Measurements from ENCODE around the gene RNF182. TPM values are rescaled to one million over a fixed set of nuclear protein-coding genes. Genes with fewer than 3 reads are reported as not detected.
"Not testable (repeated sequence)": the region's sequence is repeated elsewhere in the genome, so short reads cannot be mapped to it uniquely, and the experiment has no call there.

Gene RNF182, protein sequence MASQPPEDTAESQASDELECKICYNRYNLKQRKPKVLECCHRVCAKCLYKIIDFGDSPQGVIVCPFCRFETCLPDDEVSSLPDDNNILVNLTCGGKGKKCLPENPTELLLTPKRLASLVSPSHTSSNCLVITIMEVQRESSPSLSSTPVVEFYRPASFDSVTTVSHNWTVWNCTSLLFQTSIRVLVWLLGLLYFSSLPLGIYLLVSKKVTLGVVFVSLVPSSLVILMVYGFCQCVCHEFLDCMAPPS
- total RNA-seq (0.90 TPM), polyA plus RNA-seq (1.4 TPM)
- long read RNA-seq, donor 1 = 0 reads
- long read RNA-seq, donor 2 = 0 reads
- long read RNA-seq, donor 3 = 0 reads
- long read RNA-seq, donor 4 = 0 reads
- long read RNA-seq, donor 5 = 0 reads
- long read RNA-seq, donor 6 = 0 reads
- long read RNA-seq, donor 7 = 0 reads
- long read RNA-seq, donor 8 = 0 reads
- long read RNA-seq, donor 9 = 0 reads
- long read RNA-seq, donor 10 = 0 reads

DNA sequence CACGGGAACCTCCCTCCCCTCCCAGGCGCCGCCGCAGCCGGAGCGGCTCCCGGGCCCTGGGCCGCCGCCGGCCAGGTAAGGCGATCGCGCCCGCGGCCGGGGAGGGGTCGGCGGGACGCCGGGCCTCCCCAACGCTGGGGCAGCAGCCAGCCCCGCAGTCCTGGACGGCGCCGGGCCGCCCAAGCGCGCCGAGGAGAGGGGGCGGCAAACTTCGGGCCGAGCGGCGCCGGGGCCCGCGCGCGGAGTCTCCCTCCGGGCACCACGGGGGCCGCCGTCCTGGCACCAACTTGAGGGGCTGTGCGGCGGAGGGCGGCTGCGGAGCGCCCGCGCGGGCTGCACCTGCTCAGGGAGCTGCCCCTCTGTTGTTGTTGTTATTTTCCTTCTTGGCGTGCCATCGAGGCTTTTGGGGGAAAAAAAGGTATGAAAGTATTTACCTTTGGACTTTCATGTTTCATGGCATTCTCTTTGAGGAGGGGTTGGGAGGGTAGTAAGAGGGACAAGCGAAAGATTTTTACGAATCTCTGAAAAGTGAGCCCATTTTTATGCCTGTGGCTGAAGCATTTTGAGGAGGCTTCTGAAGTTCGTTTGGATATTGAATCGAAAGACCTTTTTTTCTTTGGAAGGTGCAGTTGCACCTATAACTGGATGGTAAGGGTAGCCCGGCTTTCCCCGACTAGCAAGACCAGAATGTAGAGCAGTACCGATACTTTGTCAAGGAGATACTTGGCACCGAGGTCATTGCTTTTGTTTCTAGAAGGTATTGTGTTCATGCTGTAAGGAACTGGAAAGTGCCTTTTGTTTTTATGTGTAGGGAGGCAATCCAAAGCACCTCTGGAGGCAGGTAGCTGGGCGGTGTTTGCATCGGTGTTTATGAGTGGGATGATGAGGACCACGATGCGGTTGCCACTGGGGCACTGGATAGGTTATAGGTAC is at the start of gene RNF182:
Gene RNF182, plus strand, starts transcription at position 4 of the 933 bp plus-strand sequence. CDS start 52,168 bp downstream, outside the sequence.
- H3K27me3 ChIP-seq (ENCODE audit: control insufficient read depth in 2 of 2, insufficient read depth in 1 of 2, low read length in 1 of 2) = peaks cover 32 to 56% of the 10 kb centered on the region in 2 donors
- peak in 2 of 9 donors; percentile 4 to 31 for DNase-seq (ENCODE audit: low read depth in 6 of 9, low spot score in 9 of 9)
- H3K9me3 ChIP-seq (ENCODE audit: control insufficient read depth in 2 of 2, insufficient read depth in 1 of 2, low read length in 1 of 2) = no peaks in the 10 kb centered on the region
- H3K27ac ChIP-seq (ENCODE audit: low read depth in 1 of 2, low read length in 1 of 2) = no peak within 1 kb of the TSS
- peaks cover 8 to 9% of the 10 kb centered on the region in 2 donors for H3K4me1 ChIP-seq (ENCODE audit: control insufficient read depth in 2 of 2, insufficient read depth in 2 of 2, low read length in 2 of 2)
- peak within 1 kb of the TSS; percentile 40 to 53 for H3K4me3 ChIP-seq (ENCODE audit: low read length in 2 of 2)
- no peaks in the 10 kb centered on the region for H3K36me3 ChIP-seq (ENCODE audit: control insufficient read depth in 2 of 2, insufficient read depth in 2 of 2, low read length in 1 of 2)
- WGBS = 3% methylated on average over 51 of the region's 65 CpGs

DNA sequence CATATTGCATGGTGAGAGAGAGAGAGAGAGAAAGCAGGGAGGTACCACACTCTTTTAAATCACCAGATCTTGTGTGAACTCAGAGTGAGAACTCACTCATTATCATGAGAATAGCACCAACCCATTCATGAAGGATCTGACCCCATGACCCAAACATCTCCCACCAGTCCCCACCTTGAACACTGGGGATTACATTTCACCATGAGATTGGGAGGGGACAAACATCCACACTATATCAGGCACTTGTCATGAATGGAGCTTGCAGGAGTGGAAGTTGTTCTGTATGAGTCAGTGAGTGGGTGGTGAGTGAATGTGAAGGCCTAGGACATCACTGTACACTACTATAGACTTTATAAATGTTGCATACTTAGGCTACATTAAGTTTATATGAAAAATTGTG is 47.7 kb upstream of the RNF182 start:
- no peaks in the 10 kb centered on the region for H3K36me3 ChIP-seq (ENCODE audit: control insufficient read depth in 2 of 2, insufficient read depth in 2 of 2, low read length in 1 of 2)
- H3K4me1 ChIP-seq (ENCODE audit: control insufficient read depth in 2 of 2, insufficient read depth in 2 of 2, low read length in 2 of 2) = peaks cover 5 to 16% of the 10 kb centered on the region in 2 donors
- peaks cover 0 to 7% of the 10 kb centered on the region in 2 donors for H3K27me3 ChIP-seq (ENCODE audit: control insufficient read depth in 2 of 2, insufficient read depth in 1 of 2, low read length in 1 of 2)
- peaks cover 0 to 3% of the 10 kb centered on the region in 2 donors for H3K9me3 ChIP-seq (ENCODE audit: control insufficient read depth in 2 of 2, insufficient read depth in 1 of 2, low read length in 1 of 2)
- DNase-seq (ENCODE audit: low read depth in 6 of 9, low spot score in 9 of 9) = no peak
- H3K4me3 ChIP-seq (ENCODE audit: low read length in 2 of 2) = no peak overlapping the region
- H3K27ac ChIP-seq (ENCODE audit: low read depth in 1 of 2, low read length in 1 of 2) = no peak overlapping the region

- not testable (repeated sequence) for H3K36me3 ChIP-seq (ENCODE audit: control insufficient read depth in 2 of 2, insufficient read depth in 2 of 2, low read length in 1 of 2); H3K27ac ChIP-seq (ENCODE audit: low read depth in 1 of 2, low read length in 1 of 2); H3K27me3 ChIP-seq (ENCODE audit: control insufficient read depth in 2 of 2, insufficient read depth in 1 of 2, low read length in 1 of 2); H3K4me1 ChIP-seq (ENCODE audit: control insufficient read depth in 2 of 2, insufficient read depth in 2 of 2, low read length in 2 of 2); H3K4me3 ChIP-seq (ENCODE audit: low read length in 2 of 2); DNase-seq (ENCODE audit: low read depth in 6 of 9, low spot score in 9 of 9); H3K9me3 ChIP-seq (ENCODE audit: control insufficient read depth in 2 of 2, insufficient read depth in 1 of 2, low read length in 1 of 2)
- 91% methylated on average over 12 of the region's 12 CpGs for WGBS
Measured at GRCh38 chr6:13880061-13880663, 44.6 kb upstream of the RNF182 start.

- 86% methylated on average over 9 of the region's 9 CpGs for WGBS
- Histone ChIP-seq H3K4me1 (ENCODE audit: control insufficient read depth in 2 of 2, insufficient read depth in 2 of 2, low read length in 2 of 2) (no peaks in the 10 kb centered on the region), H3K27me3 (ENCODE audit: control insufficient read depth in 2 of 2, insufficient read depth in 1 of 2, low read length in 1 of 2) (no peaks in the 10 kb centered on the region), H3K9me3 (ENCODE audit: control insufficient read depth in 2 of 2, insufficient read depth in 1 of 2, low read length in 1 of 2) (peaks cover 0 to 6% of the 10 kb centered on the region in 2 donors), H3K27ac (ENCODE audit: low read depth in 1 of 2, low read length in 1 of 2) (no peak overlapping the region), H3K36me3 (ENCODE audit: control insufficient read depth in 2 of 2, insufficient read depth in 2 of 2, low read length in 1 of 2) (no peaks in the 10 kb centered on the region), H3K4me3 (ENCODE audit: low read length in 2 of 2) (no peak overlapping the region)
- no peak for DNase-seq (ENCODE audit: low read depth in 6 of 9, low spot score in 9 of 9)
Measured at GRCh38 chr6:13881621-13882165, 43.1 kb upstream of the RNF182 start.

DNA sequence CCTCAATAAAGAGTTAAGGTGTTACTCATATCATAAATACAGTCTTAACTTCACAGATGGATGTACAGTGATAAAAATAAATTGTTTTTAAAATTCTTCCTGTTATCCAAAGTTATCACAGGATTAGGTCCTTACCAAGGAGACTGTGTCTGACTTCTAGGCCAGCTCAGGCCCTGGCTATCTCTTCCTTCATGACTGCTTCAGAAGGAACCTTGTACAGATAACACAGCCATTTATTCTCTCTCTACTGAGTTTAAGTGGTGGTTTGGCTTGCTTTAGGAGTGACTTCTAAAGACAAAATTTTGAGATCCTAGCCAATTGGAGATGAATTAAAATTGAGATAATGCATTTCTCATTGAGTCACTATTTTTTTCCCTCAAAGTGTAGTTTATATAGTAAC is 40.8 kb upstream of the RNF182 start:
- no peak overlapping the region for H3K4me3 ChIP-seq (ENCODE audit: low read length in 2 of 2)
- H3K36me3 ChIP-seq (ENCODE audit: control insufficient read depth in 2 of 2, insufficient read depth in 2 of 2, low read length in 1 of 2) = no peaks in the 10 kb centered on the region
- H3K27me3 ChIP-seq (ENCODE audit: control insufficient read depth in 2 of 2, insufficient read depth in 1 of 2, low read length in 1 of 2) = no peaks in the 10 kb centered on the region
- peaks cover 0 to 3% of the 10 kb centered on the region in 2 donors for H3K9me3 ChIP-seq (ENCODE audit: control insufficient read depth in 2 of 2, insufficient read depth in 1 of 2, low read length in 1 of 2)
- no peak for DNase-seq (ENCODE audit: low read depth in 6 of 9, low spot score in 9 of 9)
- no peaks in the 10 kb centered on the region for H3K4me1 ChIP-seq (ENCODE audit: control insufficient read depth in 2 of 2, insufficient read depth in 2 of 2, low read length in 2 of 2)
- no peak overlapping the region for H3K27ac ChIP-seq (ENCODE audit: low read depth in 1 of 2, low read length in 1 of 2)

DNA sequence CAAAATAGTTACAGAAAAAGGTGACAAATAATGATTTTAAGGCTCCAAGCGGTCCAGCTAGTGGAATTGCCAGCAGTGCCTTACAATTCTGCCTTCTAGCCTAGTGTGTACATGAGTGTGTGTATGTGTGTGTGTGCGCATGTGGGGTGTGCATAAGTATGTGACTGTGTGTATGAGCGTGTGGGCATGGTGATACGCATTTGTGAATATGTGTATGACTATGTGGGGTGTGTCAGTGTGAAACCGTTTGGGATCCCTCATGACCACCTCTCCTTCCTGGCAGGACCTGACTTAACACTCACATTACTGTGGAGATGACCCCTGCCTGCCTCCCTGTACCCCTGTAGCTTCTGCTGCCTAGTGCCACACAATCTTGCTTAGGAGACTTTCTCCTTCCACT is 40.4 kb upstream of the RNF182 start:
- Histone ChIP-seq H3K36me3 (ENCODE audit: control insufficient read depth in 2 of 2, insufficient read depth in 2 of 2, low read length in 1 of 2) (no peaks in the 10 kb centered on the region), H3K4me1 (ENCODE audit: control insufficient read depth in 2 of 2, insufficient read depth in 2 of 2, low read length in 2 of 2) (no peaks in the 10 kb centered on the region), H3K4me3 (ENCODE audit: low read length in 2 of 2) (no peak overlapping the region), H3K27me3 (ENCODE audit: control insufficient read depth in 2 of 2, insufficient read depth in 1 of 2, low read length in 1 of 2) (no peaks in the 10 kb centered on the region), H3K9me3 (ENCODE audit: control insufficient read depth in 2 of 2, insufficient read depth in 1 of 2, low read length in 1 of 2) (peaks cover 0 to 3% of the 10 kb centered on the region in 2 donors), H3K27ac (ENCODE audit: low read depth in 1 of 2, low read length in 1 of 2) (no peak overlapping the region)
- 79% methylated on average over 5 of the region's 5 CpGs for WGBS
- no peak for DNase-seq (ENCODE audit: low read depth in 6 of 9, low spot score in 9 of 9)

DNA sequence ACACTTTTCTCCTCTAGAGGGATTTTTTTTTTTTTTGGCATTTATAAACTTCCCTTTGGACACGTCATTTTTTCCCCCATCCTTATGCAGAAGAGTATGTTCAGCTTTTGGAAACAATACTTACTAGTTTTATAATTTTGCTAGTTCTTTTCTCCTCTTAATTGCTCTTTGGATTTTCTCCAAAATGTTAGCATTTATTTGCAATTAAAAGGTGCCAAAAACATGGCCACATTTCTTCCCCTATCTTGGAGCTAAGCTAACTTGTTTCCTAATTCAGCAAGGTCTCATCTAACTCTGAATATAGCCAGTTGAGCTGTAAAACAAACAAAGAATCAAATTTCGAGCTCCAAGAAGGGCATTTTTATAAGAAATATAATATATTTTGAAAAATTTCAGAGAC is 39.2 kb upstream of the RNF182 start:
- Histone ChIP-seq H3K4me3 (ENCODE audit: low read length in 2 of 2) (no peak overlapping the region), H3K27ac (ENCODE audit: low read depth in 1 of 2, low read length in 1 of 2) (no peak overlapping the region), H3K9me3 (ENCODE audit: control insufficient read depth in 2 of 2, insufficient read depth in 1 of 2, low read length in 1 of 2) (peaks cover 0 to 3% of the 10 kb centered on the region in 2 donors), H3K27me3 (ENCODE audit: control insufficient read depth in 2 of 2, insufficient read depth in 1 of 2, low read length in 1 of 2) (no peaks in the 10 kb centered on the region), H3K4me1 (ENCODE audit: control insufficient read depth in 2 of 2, insufficient read depth in 2 of 2, low read length in 2 of 2) (no peaks in the 10 kb centered on the region), H3K36me3 (ENCODE audit: control insufficient read depth in 2 of 2, insufficient read depth in 2 of 2, low read length in 1 of 2) (no peaks in the 10 kb centered on the region)
- no peak for DNase-seq (ENCODE audit: low read depth in 6 of 9, low spot score in 9 of 9)
- WGBS = 88% methylated on average over 2 of the region's 2 CpGs

DNA sequence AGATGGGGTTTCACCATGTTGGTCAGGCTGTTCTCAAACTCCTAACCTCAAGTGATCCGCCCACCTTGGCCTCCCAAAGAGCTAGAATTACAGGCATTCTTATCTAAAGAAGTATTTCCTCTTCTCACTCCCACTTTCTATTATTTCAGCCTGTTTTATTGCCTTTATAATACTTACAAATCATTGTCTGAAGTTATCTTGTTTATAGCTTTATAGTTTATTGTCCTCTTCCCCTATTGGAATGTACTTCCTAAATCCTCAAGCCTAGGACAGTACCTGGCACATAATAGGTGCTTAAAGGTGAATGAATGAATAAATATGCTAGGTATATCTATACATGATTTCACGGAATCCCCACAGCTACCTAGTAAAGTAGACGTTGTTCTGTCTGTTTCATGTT is 37.8 kb upstream of the RNF182 start:
- no peak overlapping the region for H3K4me3 ChIP-seq (ENCODE audit: low read length in 2 of 2)
- WGBS = 98% methylated on average over 3 of the region's 3 CpGs
- H3K4me1 ChIP-seq (ENCODE audit: control insufficient read depth in 2 of 2, insufficient read depth in 2 of 2, low read length in 2 of 2) = no peaks in the 10 kb centered on the region
- H3K27me3 ChIP-seq (ENCODE audit: control insufficient read depth in 2 of 2, insufficient read depth in 1 of 2, low read length in 1 of 2) = no peaks in the 10 kb centered on the region
- peaks cover 0 to 3% of the 10 kb centered on the region in 2 donors for H3K9me3 ChIP-seq (ENCODE audit: control insufficient read depth in 2 of 2, insufficient read depth in 1 of 2, low read length in 1 of 2)
- H3K36me3 ChIP-seq (ENCODE audit: control insufficient read depth in 2 of 2, insufficient read depth in 2 of 2, low read length in 1 of 2) = no peaks in the 10 kb centered on the region
- no peak overlapping the region for H3K27ac ChIP-seq (ENCODE audit: low read depth in 1 of 2, low read length in 1 of 2)
- no peak for DNase-seq (ENCODE audit: low read depth in 6 of 9, low spot score in 9 of 9)
